ENCODE measurements around the gene WWOX. TPM values are rescaled to one million over a fixed set of nuclear protein-coding genes. Genes with fewer than 3 reads are reported as not detected.

The WWOX gene
- total RNA-seq, 1 donor from 2014 or later, result 18.6 TPM

- no peaks in the 10 kb centered on the region for H3K9me3 Mint-ChIP-seq (ENCODE audit: unreplicated experiment)
- H3K27me3 Mint-ChIP-seq (ENCODE audit: unreplicated experiment), result no peaks in the 10 kb centered on the region
- no peak for TF ChIP-seq CTCF (IDR thresholded peaks at IDR 0.05; ENCODE audit: unreplicated experiment)
- no peak overlapping the region for H3K4me3 Mint-ChIP-seq (ENCODE audit: unreplicated experiment)
- no peak for DNase-seq (ENCODE audit: low spot score)
- H3K4me1 Mint-ChIP-seq (ENCODE audit: unreplicated experiment), result no peaks in the 10 kb centered on the region
- no peak overlapping the region for H3K27ac Mint-ChIP-seq (ENCODE audit: unreplicated experiment)
- no peaks in the 10 kb centered on the region for H3K36me3 Mint-ChIP-seq (ENCODE audit: low read depth, unreplicated experiment)
Measured at GRCh38 chr16:79114759-79115158, 1015.3 kb downstream of the WWOX start.

GRCh38 chr16:79121906-79122305 lies 1022.5 kb downstream of the WWOX start:
- H3K36me3 Mint-ChIP-seq (ENCODE audit: low read depth, unreplicated experiment), result no peaks in the 10 kb centered on the region
- DNase-seq (ENCODE audit: low spot score), result no peak
- no peak overlapping the region for H3K4me3 Mint-ChIP-seq (ENCODE audit: unreplicated experiment)
- H3K4me1 Mint-ChIP-seq (ENCODE audit: unreplicated experiment), result no peaks in the 10 kb centered on the region
- no peaks in the 10 kb centered on the region for H3K9me3 Mint-ChIP-seq (ENCODE audit: unreplicated experiment)
- H3K27me3 Mint-ChIP-seq (ENCODE audit: unreplicated experiment), result no peaks in the 10 kb centered on the region
- no peak for TF ChIP-seq CTCF (IDR thresholded peaks at IDR 0.05; ENCODE audit: unreplicated experiment)
- H3K27ac Mint-ChIP-seq (ENCODE audit: unreplicated experiment), result no peak overlapping the region

- Mint-ChIP-seq H3K27ac (ENCODE audit: unreplicated experiment) (no peak overlapping the region), H3K4me1 (ENCODE audit: unreplicated experiment) (no peaks in the 10 kb centered on the region), H3K36me3 (ENCODE audit: low read depth, unreplicated experiment) (no peaks in the 10 kb centered on the region), H3K27me3 (ENCODE audit: unreplicated experiment) (no peaks in the 10 kb centered on the region), H3K9me3 (ENCODE audit: unreplicated experiment) (no peaks in the 10 kb centered on the region), H3K4me3 (ENCODE audit: unreplicated experiment) (no peak overlapping the region)
- no peak for TF ChIP-seq CTCF (IDR thresholded peaks at IDR 0.05; ENCODE audit: unreplicated experiment)
- no peak for DNase-seq (ENCODE audit: low spot score)
Measured at GRCh38 chr16:79122343-79122742, 1022.9 kb downstream of the WWOX start.

GRCh38 chr16:79124016-79124756 lies 1024.7 kb downstream of the WWOX start:
- H3K4me1 Mint-ChIP-seq (ENCODE audit: unreplicated experiment), result no peaks in the 10 kb centered on the region
- H3K27ac Mint-ChIP-seq (ENCODE audit: unreplicated experiment), result no peak overlapping the region
- no peaks in the 10 kb centered on the region for H3K36me3 Mint-ChIP-seq (ENCODE audit: low read depth, unreplicated experiment)
- no peaks in the 10 kb centered on the region for H3K27me3 Mint-ChIP-seq (ENCODE audit: unreplicated experiment)
- no peak overlapping the region for H3K4me3 Mint-ChIP-seq (ENCODE audit: unreplicated experiment)
- H3K9me3 Mint-ChIP-seq (ENCODE audit: unreplicated experiment), result no peaks in the 10 kb centered on the region
- no peak for TF ChIP-seq CTCF (IDR thresholded peaks at IDR 0.05; ENCODE audit: unreplicated experiment)
- no peak for DNase-seq (ENCODE audit: low spot score)

- no peaks in the 10 kb centered on the region for H3K9me3 Mint-ChIP-seq (ENCODE audit: unreplicated experiment)
- no peaks in the 10 kb centered on the region for H3K36me3 Mint-ChIP-seq (ENCODE audit: low read depth, unreplicated experiment)
- no peak for TF ChIP-seq CTCF (IDR thresholded peaks at IDR 0.05; ENCODE audit: unreplicated experiment)
- H3K4me1 Mint-ChIP-seq (ENCODE audit: unreplicated experiment), result no peaks in the 10 kb centered on the region
- DNase-seq (ENCODE audit: low spot score), result no peak
- no peak overlapping the region for H3K4me3 Mint-ChIP-seq (ENCODE audit: unreplicated experiment)
- no peaks in the 10 kb centered on the region for H3K27me3 Mint-ChIP-seq (ENCODE audit: unreplicated experiment)
- no peak overlapping the region for H3K27ac Mint-ChIP-seq (ENCODE audit: unreplicated experiment)
Measured at GRCh38 chr16:79127766-79128165, 1028.3 kb downstream of the WWOX start.
